IMR-90 (cell line): Measurements from ENCODE around the gene PPM1H. TPM values are rescaled to one million over a fixed set of nuclear protein-coding genes. Genes with fewer than 3 reads are reported as not detected.

Experiments
- ATAC-seq: fragments of 200-7000 bp; cut with Tn5 transposase; 2 replicates; pipeline ENCODE4 v1.9.1; 2020; ENCODE audit warnings: low read depth, mild to moderate bottlenecking, moderate library complexity
- BruUV-seq: library from RNA; stranded (reverse); fragments of 400-500 nt; replicated peaks from 2 replicates; lab custom pipeline; 2021; lab: Mats Ljungman, UMichigan
- CTCF ChIA-PET: fragments of 300-600 bp; formaldehyde crosslinking; extraction: SDS; loops from one replicate; lab custom pipeline; 2021; ENCODE audit warnings: antibody characterized with exemption; lab: Yijun Ruan, JAX
- POLR2A ChIA-PET: fragments of 300-600 bp; sonication (Branson Sonifier 250); formaldehyde crosslinking; loops from one replicate; lab custom pipeline; 2022; ENCODE audit warnings: antibody characterized with exemption; ENCODE audit not compliant: unreplicated experiment; lab: Charles Lee
- DNase-seq: peaks from one replicate; pipeline ENCODE4 v3.0.0; 2013
- H2AFZ ChIP-seq: replicated peaks from 2 replicates; pipeline ENCODE3; 2013; ENCODE audit warnings: low read length, mild to moderate bottlenecking; ENCODE audit not compliant: poor library complexity
- H2AK5ac ChIP-seq: 2 replicates; pipeline ENCODE4 v1.6.1; 2013; ENCODE audit warnings: low read depth, low read length, inconsistent platforms
- H2AK9ac ChIP-seq: replicated peaks from 2 replicates; pipeline ENCODE3; 2013; ENCODE audit warnings: mild to moderate bottlenecking, low read depth, low read length, moderate library complexity; ENCODE audit not compliant: poor library complexity
- H2BK120ac ChIP-seq: 2 replicates; pipeline ENCODE4 v1.6.1; 2013; ENCODE audit warnings: low read depth, low read length, inconsistent platforms
- H2BK15ac ChIP-seq: 3 replicates; pipeline ENCODE4 v1.6.1; 2013; ENCODE audit warnings: low read depth, low read length, inconsistent platforms
- H2BK20ac ChIP-seq: 2 replicates; pipeline ENCODE4 v1.6.1; 2013; ENCODE audit warnings: low read depth, mild to moderate bottlenecking, inconsistent platforms, low read length, moderate library complexity
- H2BK5ac ChIP-seq: 2 replicates; pipeline ENCODE4 v1.6.1; 2013; ENCODE audit warnings: mild to moderate bottlenecking, low read depth, low read length, inconsistent platforms; ENCODE audit not compliant: poor library complexity, severe bottlenecking
- H3K14ac ChIP-seq: replicated peaks from 2 replicates; pipeline ENCODE4 v1.6.1; 2013; ENCODE audit warnings: low read depth, low read length, inconsistent platforms
- H3K18ac ChIP-seq: 2 replicates; pipeline ENCODE4 v1.6.1; 2013; ENCODE audit warnings: low read depth, low read length, control low read depth
- H3K23ac ChIP-seq: 2 replicates; pipeline ENCODE4 v1.6.1; 2013; ENCODE audit warnings: low read depth, low read length, inconsistent platforms
- H3K27ac ChIP-seq: 2 replicates; pipeline ENCODE4 v1.5.1; 2013; ENCODE audit warnings: mild to moderate bottlenecking, control low read depth, low read length; ENCODE audit not compliant: insufficient read depth
- H3K27me3 ChIP-seq: 2 replicates; pipeline ENCODE4 v1.6.1; 2013; ENCODE audit warnings: low read length; ENCODE audit not compliant: control insufficient read depth, insufficient read depth
- H3K36me3 ChIP-seq: 2 replicates; pipeline ENCODE4 v1.6.1; 2013; ENCODE audit warnings: low read length, mixed read lengths; ENCODE audit not compliant: control insufficient read depth, insufficient read depth
- H3K4ac ChIP-seq: 2 replicates; pipeline ENCODE4 v1.6.1; 2013; ENCODE audit warnings: low read depth, low read length, inconsistent platforms
- H3K4me1 ChIP-seq: 2 replicates; pipeline ENCODE4 v1.6.1; 2013; ENCODE audit warnings: low read length, mixed read lengths; ENCODE audit not compliant: control insufficient read depth, insufficient read depth
- H3K4me2 ChIP-seq: 2 replicates; pipeline ENCODE4 v1.6.1; 2013; ENCODE audit warnings: low read depth, mild to moderate bottlenecking, control low read depth, low read length, moderate library complexity
- H3K4me3 ChIP-seq: 2 replicates; pipeline ENCODE4 v1.5.1; 2013; ENCODE audit warnings: low read depth, mild to moderate bottlenecking, control low read depth, low read length, moderate library complexity; ENCODE audit not compliant: insufficient read depth
- H3K56ac ChIP-seq: 2 replicates; pipeline ENCODE4 v1.6.1; 2013; ENCODE audit warnings: low read length, inconsistent platforms; ENCODE audit not compliant: insufficient read depth; ENCODE audit errors: extremely low read depth
- H3K79me1 ChIP-seq, 2 experiments: 2 replicates each; pipeline ENCODE4 v1.6.1; 2013; ENCODE audit warnings: low read length in 2 of 2, inconsistent platforms in 1 of 2, low read depth in 1 of 2
- H3K9ac ChIP-seq: 2 replicates; pipeline ENCODE4 v1.6.1; 2013; ENCODE audit warnings: low read depth, low read length, control low read depth
- H3K9me1 ChIP-seq: 2 replicates; pipeline ENCODE4 v1.6.1; 2013; ENCODE audit warnings: low read length, inconsistent platforms; ENCODE audit not compliant: insufficient read depth
- H3K9me3 ChIP-seq: 2 replicates; pipeline ENCODE4 v1.6.1; 2013; ENCODE audit warnings: low read length; ENCODE audit not compliant: control insufficient read depth, insufficient read depth
- H4K20me1 ChIP-seq: 2 replicates; pipeline ENCODE4 v1.6.1; 2013; ENCODE audit warnings: low read length, inconsistent platforms; ENCODE audit not compliant: insufficient read depth
- H4K5ac ChIP-seq: 2 replicates; pipeline ENCODE4 v1.6.1; 2013; ENCODE audit warnings: mild to moderate bottlenecking, low read depth, low read length, control low read depth
- H4K8ac ChIP-seq, 2 experiments: 2 replicates each; pipeline ENCODE4 v1.6.1; 2013; ENCODE audit warnings: low read depth in 2 of 2, low read length in 2 of 2, control low read depth in 1 of 2, inconsistent platforms in 1 of 2
- H4K91ac ChIP-seq: 2 replicates; pipeline ENCODE4 v1.6.1; 2013; ENCODE audit warnings: low read depth, low read length, inconsistent platforms; ENCODE audit not compliant: insufficient read depth
- FOS ChIP-seq: fragments of 150-350 bp; IDR thresholded peaks from 2 replicates; pipeline ENCODE4 v1.6.1; 2016; ENCODE audit warnings: low read depth, low read length
- RAD21 ChIP-seq: IDR thresholded peaks from 2 replicates; pipeline ENCODE4 v1.6.1; 2012; ENCODE audit warnings: low read length, improper control_type of control experiment
- WGBS, 2 experiments: methylation state at CpG; one replicate each; pipeline versions ENCODE4 v1.1.5 to v1.1.7; 2013; ENCODE audit warnings: missing lambda C conversion rate in 2 of 2; ENCODE audit not compliant: insufficient read length in 1 of 2; ENCODE audit errors: extremely low coverage in 2 of 2; 5-methylcytosine and 5-hydroxymethylcytosine counted together
- dilution Hi-C: fragments of 300-500 bp; cut with HindIII; formaldehyde crosslinking; loops from one replicate; pipeline ENCODE4 v1.14.3; 2018; ENCODE audit warnings: low sequenced_read_pairs; ENCODE audit not compliant: unreplicated experiment
- in situ Hi-C: fragments of 300-500 bp; cut with MboI; formaldehyde crosslinking; loops from 3 replicates; pipeline ENCODE4 v1.14.3; 2019; ENCODE audit warnings: low sequenced_read_pairs, inconsistent platforms, mixed read lengths
- intact Hi-C: fragments of 100-400 bp; cut with micrococcal nuclease; formaldehyde crosslinking; loops from 2 replicates; pipeline ENCODE4 v1.10.0; 2022
- polyA plus RNA-seq, 3 experiments: library from polyadenylated mRNA; depleted of rRNA; stranded (reverse); fragments of >200 nt; gene quantifications; 2 replicates each; pipeline ENCODE4 v1.2.3, GENCODE V29; 2012; ENCODE audit warnings: low replicate concordance in 1 of 3
- total RNA-seq: library from RNA; depleted of rRNA; stranded (reverse); fragments of >200 nt; gene quantifications from 2 replicates; pipeline ENCODE4 v1.2.3, GENCODE V29; 2012

Gene PPM1H
- total and polyA plus RNA-seq, 2 of the 4 experiments (the other 2 are of a cell fraction) = 0.14 to 0.18 TPM

DNA sequence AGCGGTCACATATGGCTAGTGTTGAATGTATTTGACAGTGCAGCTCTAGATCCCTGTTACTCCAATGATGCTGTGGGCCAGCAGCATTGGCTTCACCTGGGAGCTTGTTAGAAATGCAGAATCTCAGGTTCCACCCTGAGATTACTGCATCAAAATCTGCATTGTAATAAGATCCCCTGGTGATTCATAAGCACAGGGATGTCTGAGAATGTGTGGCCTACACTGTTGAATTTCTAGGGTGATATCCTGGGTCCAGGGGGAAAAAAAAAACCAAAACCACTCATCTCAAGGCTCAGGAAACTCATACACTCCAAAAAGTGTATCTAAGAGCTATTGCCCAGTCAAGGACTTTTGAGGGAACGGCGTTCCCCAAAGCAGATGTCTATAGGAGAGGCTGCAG is 196.8 kb downstream of the PPM1H start:
- dilution Hi-C loops (no loop called here), in situ Hi-C loops (no loop called here), intact Hi-C loops (no loop called here)
- H3K4ac ChIP-seq = no peak overlapping the region
- no peak overlapping the region for H3K9ac ChIP-seq
- H3K79me1 ChIP-seq = no peaks in the 10 kb centered on the region
- no peak overlapping the region for H3K18ac ChIP-seq
- TF ChIP-seq RAD21 (no peak), FOS (0 out of 2 replicates have a peak, but pooled peaks have one; percentile 18)
- H3K14ac ChIP-seq = no peak overlapping the region; the same call in 1 of the 2 replicates
- H3K23ac ChIP-seq = no peak overlapping the region
- peak overlapping the region; percentile 64; the same call in 1 of the 2 replicates for H2AK5ac ChIP-seq
- H3K4me3 ChIP-seq = no peak overlapping the region
- no peaks in the 10 kb centered on the region for H3K9me3 ChIP-seq
- peak overlapping the region; percentile 36; the same call in 1 of the 3 replicates for H2BK15ac ChIP-seq
- H2AK9ac ChIP-seq = no peak overlapping the region
- no peak overlapping the region for H3K27ac ChIP-seq
- H2BK120ac ChIP-seq = no peak overlapping the region
- ChIA-PET CTCF (no interaction called here), POLR2A (no interaction called here)
- no peak for ATAC-seq
- H2BK20ac ChIP-seq = no peak overlapping the region
- H3K4me1 ChIP-seq = peaks cover 7% of the 10 kb centered on the region
- WGBS, 2 experiments = no CpG with 5 or more reads among the region's 3 CpGs
- no peaks in the 10 kb centered on the region for H3K36me3 ChIP-seq
- H3K27me3 ChIP-seq = no peaks in the 10 kb centered on the region; the same call in 1 of the 2 replicates
- H3K56ac ChIP-seq = no peak overlapping the region
- no peak overlapping the region for H3K4me2 ChIP-seq
- H4K5ac ChIP-seq = no peak overlapping the region
- no peak overlapping the region for H2BK5ac ChIP-seq
- H4K8ac ChIP-seq = no peak overlapping the region
- H3K9me1 ChIP-seq = peaks cover 10% of the 10 kb centered on the region
- H4K20me1 ChIP-seq = no peaks in the 10 kb centered on the region
- H2AFZ ChIP-seq = no peak overlapping the region
- no peak overlapping the region for H4K91ac ChIP-seq
- BruUV-seq = no TSS peak
- DNase-seq = peak; percentile 52
